GM18868 (cell line): ENCODE data around the gene TRPM5.

Experiments
- ATAC-seq: cut with Tn5 transposase; IDR thresholded peaks from one replicate; pipeline ENCODE4 v1.9.1; 2021; ENCODE audit warnings: mild to moderate bottlenecking, moderate library complexity; ENCODE audit not compliant: unreplicated experiment

TRPM5 gene

DNA sequence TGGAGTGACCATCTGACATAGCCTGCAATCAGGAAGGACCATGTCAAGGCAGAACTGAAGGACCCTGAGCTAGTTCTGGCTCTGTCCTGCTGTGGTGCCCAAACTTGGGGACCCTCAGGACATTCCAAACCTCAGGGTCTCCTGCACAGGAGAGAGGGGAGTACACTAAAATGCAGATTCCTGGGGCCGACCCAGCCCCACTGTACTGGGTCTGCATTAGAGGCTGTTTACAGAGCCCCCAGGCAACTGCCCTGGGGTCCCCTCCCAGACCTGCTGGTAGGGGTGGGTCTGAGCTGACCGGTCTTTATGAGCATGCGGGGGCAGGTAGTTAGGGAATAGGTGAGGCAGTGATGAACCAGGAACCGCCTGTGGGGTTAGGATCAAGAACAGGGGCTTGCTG lies 6.8 kb downstream of the TRPM5 start:
- ATAC-seq, result no peak

DNA sequence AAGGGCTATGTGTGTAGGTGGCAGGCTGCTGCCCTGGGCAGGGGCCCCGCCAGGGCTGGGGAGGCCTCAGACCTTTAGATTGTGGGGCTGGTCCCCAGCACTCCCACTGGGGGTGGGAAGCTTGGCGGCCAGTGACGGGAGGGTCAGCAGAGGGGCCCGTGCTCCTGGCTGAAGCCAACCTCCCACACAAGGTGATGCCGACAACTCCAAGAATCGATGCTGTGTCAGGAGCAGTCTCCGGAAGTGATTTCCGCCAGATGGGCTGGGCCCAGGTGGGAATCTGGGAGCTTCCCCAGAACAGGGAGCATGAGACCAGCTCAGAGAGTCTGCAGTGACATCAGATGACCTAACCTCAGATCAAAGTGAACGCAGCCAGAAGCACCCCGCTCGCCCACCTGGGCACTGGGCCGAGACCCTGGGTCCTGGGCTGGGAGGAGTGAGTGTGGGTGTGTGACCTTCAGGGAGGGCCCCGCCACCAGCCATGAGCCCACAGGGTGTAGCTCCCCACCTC lies 7.7 kb downstream of the TRPM5 start:
- ATAC-seq, result no peak

GRCh38 chr11:2436013-2436520 lies 8.2 kb downstream of the TRPM5 start:
- ATAC-seq, result no peak

DNA sequence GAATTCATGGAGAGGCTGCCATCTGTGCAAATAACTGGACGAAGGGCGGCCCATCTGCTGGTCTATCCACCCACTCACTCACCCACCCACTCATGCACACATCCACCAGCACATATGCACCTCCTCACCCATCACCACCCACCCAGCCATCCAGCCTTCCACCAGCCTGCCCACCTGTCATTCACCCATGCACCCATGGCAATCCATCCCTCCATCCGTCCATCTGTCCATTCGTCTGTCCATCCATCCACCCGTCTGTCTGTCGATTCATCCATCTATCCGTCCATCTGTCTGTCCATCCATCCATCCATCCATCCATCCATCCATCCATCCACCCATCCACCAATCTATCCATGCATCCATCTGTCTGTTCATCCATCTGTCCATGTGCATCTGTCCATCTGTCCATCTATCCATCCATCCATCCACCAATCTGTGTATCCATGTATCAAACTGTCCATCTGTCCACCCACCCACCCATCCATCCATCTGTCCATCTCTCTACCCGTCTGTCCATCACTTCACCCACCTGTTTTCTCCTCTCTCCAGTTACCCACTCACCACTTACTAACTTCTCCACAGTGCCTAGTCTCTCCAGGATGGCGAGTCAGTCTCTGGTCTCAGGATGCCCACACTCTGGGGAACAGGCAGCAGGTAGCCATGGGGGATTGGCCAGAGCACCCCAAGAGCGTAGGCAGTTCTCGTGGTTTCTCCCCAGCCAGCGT lies 8.9 kb downstream of the TRPM5 start:
- no peak for ATAC-seq

- no peak for ATAC-seq
Measured at GRCh38 chr11:2434506-2435255, 9.6 kb downstream of the TRPM5 start.

- no peak for ATAC-seq
Measured at GRCh38 chr11:2434008-2434407, 10.3 kb downstream of the TRPM5 start.

GRCh38 chr11:2433106-2433925 lies 11.0 kb downstream of the TRPM5 start:
- ATAC-seq, result no peak

- no peak for ATAC-seq
Measured at GRCh38 chr11:2432628-2433071, 11.7 kb downstream of the TRPM5 start.

- no peak for ATAC-seq
Measured at GRCh38 chr11:2432171-2432621, 12.1 kb downstream of the TRPM5 start.

GRCh38 chr11:2431395-2431794 lies 12.9 kb downstream of the TRPM5 start:
- ATAC-seq, result no peak

GRCh38 chr11:2428322-2428795 lies 16.0 kb downstream of the TRPM5 start:
- ATAC-seq, result no peak

GRCh38 chr11:2427721-2428321 lies 16.5 kb downstream of the TRPM5 start:
- no peak for ATAC-seq

DNA sequence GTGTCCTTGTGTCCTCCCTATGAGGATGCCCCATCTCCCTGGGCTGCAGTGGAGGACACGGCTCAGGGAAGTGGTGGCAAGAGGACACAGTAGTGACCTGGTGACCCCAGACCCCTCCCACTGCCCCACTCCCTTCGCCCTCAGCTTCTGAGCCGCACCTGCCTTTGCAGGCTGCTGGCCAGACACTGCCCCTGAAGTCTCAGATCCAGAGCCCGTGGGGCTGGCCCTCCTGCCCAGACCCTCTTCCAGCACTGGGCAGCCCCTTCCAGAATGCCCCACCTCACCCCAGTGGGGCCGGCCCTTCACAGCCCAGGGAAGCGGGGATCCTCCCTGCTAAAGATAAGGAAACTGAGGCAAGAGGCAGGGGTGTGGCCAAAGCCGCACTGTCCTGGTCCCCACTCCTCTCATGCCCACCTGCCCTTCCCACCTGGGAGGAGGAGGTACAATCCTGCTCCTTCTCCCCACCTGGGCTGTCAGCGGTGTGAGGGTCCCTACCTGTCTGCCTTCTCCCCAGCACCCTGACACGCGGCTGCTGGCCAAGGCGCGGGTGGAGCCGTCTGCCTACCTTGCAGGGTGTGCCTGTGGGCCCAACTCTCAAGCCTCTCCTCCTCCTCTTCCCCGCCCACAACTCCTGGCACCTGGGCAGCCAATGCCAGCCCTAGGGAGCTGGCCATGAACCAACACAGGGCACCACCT lies 17.3 kb downstream of the TRPM5 start:
- no peak for ATAC-seq

DNA sequence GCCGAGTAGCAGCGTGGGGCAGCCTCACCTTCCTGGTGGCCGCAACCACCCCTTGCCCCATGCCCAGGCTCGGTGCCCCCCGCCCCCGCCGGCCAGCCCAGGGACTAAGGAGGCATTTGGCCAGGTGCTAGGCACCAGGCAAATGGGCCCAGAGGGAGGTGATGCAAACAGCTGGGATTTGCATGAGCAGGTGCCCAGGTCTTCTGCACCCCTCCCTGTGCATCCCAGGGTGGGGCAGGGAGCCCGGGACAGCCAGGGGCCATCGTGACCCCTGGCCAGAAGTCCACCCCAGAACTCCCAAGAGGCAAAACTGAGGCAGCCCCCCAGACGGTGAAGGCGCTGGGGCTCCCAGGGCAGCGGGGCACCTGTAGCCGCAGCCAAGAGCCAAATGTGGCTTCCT lies 18.1 kb downstream of the TRPM5 start:
- ATAC-seq, result no peak

DNA sequence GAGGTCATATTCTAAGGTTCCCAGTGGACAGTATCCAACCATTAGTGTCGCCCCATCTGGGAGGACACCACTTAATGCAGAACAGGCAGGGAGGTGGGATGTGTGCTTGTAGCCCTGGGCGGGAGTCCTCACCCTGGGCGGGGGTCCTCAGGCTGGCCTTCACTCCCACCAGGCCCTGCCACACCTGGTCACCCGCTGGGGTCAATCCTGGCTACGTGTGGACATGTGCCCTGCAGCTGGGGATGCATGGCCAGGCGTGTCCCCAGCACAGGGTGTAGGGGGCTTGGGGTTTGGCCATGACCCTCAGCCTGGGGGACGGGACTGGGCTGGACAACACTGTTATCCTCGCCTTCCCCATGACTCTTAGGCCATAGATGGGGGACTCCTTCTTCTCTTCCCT lies 18.8 kb downstream of the TRPM5 start:
- ATAC-seq, result no peak

DNA sequence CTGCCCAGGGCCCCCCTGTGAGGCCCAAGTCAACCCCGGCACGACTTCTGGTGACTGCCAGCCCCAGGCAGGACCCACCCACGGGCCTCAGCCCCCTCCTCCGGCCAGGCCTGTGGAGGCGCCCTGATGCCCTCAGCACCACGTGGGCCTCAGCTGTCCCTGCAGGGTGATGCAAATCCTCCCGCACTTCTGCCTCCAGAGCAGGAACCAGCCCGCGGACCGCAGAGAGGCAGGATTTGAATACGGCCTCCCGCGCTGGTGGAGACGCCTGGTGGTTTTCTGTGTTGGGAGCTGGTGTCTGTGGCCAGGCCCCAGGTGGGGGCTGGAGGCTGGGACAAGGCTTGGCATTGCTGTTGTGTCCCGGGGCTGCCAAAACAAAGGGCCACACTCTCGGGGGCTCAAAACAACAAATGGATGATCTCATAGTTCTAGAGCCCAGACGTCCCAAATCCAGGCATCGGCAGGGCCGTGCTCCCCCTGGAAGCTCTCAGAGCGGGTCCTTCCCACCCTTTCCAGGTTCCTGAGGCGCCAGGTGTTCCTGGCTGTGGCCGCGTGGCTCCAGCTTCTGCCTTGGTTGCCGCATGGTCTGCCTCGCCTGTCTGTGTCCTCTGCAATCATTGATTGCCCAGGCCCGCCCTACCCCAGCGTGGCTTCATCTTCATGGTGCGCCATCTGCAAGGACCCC lies 19.4 kb downstream of the TRPM5 start:
- ATAC-seq, result no peak

DNA sequence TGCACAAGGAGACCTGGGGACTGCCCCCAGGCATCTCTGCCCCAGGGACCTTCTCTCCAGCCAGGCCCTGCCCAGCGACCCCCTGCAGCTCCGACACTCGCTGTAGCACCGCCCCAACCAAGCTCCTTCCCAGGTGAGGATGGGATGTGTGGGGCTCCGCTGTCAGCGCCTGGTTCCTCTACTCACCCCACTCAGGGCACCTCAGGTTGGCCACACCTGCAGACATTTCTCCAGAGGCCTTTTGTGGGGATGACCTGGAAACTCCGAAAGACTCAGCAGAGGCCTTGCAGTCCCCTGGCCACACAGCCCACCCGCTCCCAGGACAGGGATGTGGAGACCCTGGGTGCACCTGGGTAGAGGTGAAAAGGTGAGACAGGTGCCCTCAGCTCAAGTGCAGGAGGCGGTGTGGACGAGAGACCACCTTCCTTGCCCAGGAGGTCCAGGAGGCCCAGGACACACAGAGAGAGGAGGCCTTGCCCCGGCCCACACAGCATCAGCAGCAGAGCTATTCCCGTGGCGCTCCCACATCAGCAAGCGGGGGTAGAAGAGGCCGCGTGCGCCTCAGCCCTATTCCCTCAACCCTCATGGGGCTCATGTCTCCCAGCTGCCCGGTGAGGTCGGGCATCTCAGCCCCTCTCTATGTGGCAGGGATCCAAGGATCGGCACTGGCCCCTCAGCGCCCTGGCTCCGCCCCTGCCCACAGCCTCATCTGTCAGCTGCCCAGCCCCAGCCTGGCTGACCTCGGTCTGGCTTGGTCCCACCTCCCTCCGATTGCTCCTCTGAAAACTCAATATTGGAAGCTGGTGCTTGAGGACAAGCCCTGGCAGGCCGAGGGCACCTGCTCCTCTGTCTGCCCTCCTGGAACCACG lies 20.9 kb downstream of the TRPM5 start:
- ATAC-seq, result no peak

GRCh38 chr11:2422461-2423156 lies 21.7 kb downstream of the TRPM5 start:
- ATAC-seq, result no peak
